Prostate gland (tissue), 2 donors: Measurements from ENCODE around the gene NOP53. TPM values are rescaled to one million over a fixed set of nuclear protein-coding genes. Genes with fewer than 3 reads are reported as not detected.
A peak's percentile ranks its signal among the peaks of the same experiment; 100 is the strongest.
"Not testable (repeated sequence)": the region's sequence is repeated elsewhere in the genome, so short reads cannot be mapped to it uniquely, and the experiment has no call there.

ENCODE experiments used
- DNase-seq: peaks from one replicate; pipeline ENCODE4 v3.0.0-alpha.2; 2019; ENCODE audit warnings: low spot score
- H3K27ac ChIP-seq, 2 donors: fragments of 200-600 bp; sonication (generic); 2 replicates each; pipeline ENCODE4 v1.5.1; 2017 to 2019
- H3K27me3 ChIP-seq: fragments of 200-600 bp; sonication (generic); replicated peaks from 2 replicates; pipeline ENCODE4 v1.5.1; 2019; ENCODE audit not compliant: insufficient read depth
- H3K36me3 ChIP-seq, 2 donors: fragments of 200-600 bp; sonication (generic); 1 replicate in 1 of 2; 2 replicates in 1 of 2; pipeline versions ENCODE4 v1.5.1 to v1.8.1; 2017 to 2019
- H3K4me1 ChIP-seq: fragments of 200-600 bp; sonication (generic); replicated peaks from 2 replicates; pipeline ENCODE4 v1.5.1; 2019
- H3K4me3 ChIP-seq, 2 donors: fragments of 200-600 bp; sonication (generic); 2 replicates each; pipeline ENCODE4 v1.5.1; 2017 to 2019
- H3K9me3 ChIP-seq: fragments of 200-600 bp; sonication (generic); 2 replicates; pipeline ENCODE4 v1.5.1; 2017
- CTCF ChIP-seq, 4 experiments: fragments of 200-600 bp in 2 of 4; fragments of 450-650 bp in 2 of 4; sonication (generic) in 2 of 4; IDR thresholded peaks; 1 replicate in 3 of 4; 2 replicates in 1 of 4; pipeline ENCODE4 v1.5.1; 2016 to 2019; ENCODE audit warnings: antibody characterized with exemption in 4 of 4, mild to moderate bottlenecking in 2 of 4, moderate library complexity in 2 of 4
- POLR2A ChIP-seq: fragments of 450-650 bp; IDR thresholded peaks from one replicate; pipeline ENCODE4 v1.6.1; 2016; ENCODE audit warnings: antibody characterized with exemption, mild to moderate bottlenecking
- POLR2AphosphoS5 ChIP-seq: sonication (generic); formaldehyde crosslinking; IDR thresholded peaks from one replicate; pipeline ENCODE4 v1.6.1; 2017; ENCODE audit warnings: antibody characterized with exemption
- WGBS: methylation state at CpG from one replicate; pipeline ENCODE4 v1.1.5; 2018; 5-methylcytosine and 5-hydroxymethylcytosine counted together
- intact Hi-C: fragments of 100-400 bp; cut with DNase I; formaldehyde crosslinking; loops from one replicate; pipeline ENCODE4 v1.14.2; 2022
- total RNA-seq, 2 donors: library from RNA; depleted of rRNA; stranded (reverse); fragments of >200 nt; gene quantifications; one replicate each; pipeline ENCODE4 v1.1.0, GENCODE V29; 2016

NOP53 gene
- total RNA-seq, 2 donors from 2014 or later: 465 to 586 TPM

DNA sequence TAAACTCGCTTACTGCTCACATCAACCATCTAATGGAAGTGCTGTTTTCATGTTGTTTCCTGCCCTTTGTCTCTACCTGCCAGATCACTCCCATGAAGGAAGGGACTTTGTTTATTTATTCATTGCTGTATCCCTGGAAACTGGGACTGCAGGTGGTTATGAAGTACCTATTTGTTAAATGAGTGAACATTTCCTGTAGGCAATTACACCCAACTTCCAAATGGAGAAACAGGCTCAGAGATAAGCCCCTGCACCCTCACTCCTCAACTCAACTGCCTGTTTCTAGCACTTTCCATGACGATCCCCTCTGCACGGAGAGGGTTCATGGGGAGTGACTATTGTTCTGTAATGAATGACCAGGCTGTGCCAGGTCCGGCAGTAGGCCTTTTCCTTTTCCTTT is 31.2 kb downstream of the NOP53 start:
- peak overlapping the region in 1 of 2 donors; percentile 99 for H3K27ac ChIP-seq
- WGBS: 43% methylated on average over 4 of the region's 4 CpGs
- intact Hi-C loops: loop anchor here (5.0 kb wide), 1 partner anchor 59 kb away; no protein-coding TSS in a partner anchor

GRCh38 chr19:47777245-47778048 is 32.1 kb downstream of the NOP53 start:
- not testable (repeated sequence) for H3K36me3 ChIP-seq, H3K9me3 ChIP-seq, DNase-seq, H3K4me1 ChIP-seq, H3K27me3 ChIP-seq
- intact Hi-C loops: loop anchor here (5.0 kb wide), 1 partner anchor 60 kb away; no protein-coding TSS in a partner anchor
- Histone ChIP-seq H3K4me3 (peak overlapping the region; percentile 89 to 94), H3K27ac (peak overlapping the region; percentile 95 to 99)
- 77% methylated on average over 23 of the region's 23 CpGs for WGBS

More for the DNA sequence above, 31.2 kb downstream of the NOP53 start:
- no peaks in the 10 kb centered on the region for H3K27me3 ChIP-seq
- no peak overlapping the region for H3K4me3 ChIP-seq
- peaks cover 6% of the 10 kb centered on the region for H3K4me1 ChIP-seq
- TF ChIP-seq CTCF (IDR thresholded peaks at IDR 0.05) (no peak), POLR2A (no peak), POLR2AphosphoS5 (peak; percentile 85)
- H3K9me3 ChIP-seq: no peaks in the 10 kb centered on the region
- H3K36me3 ChIP-seq: peaks cover 0 to 4% of the 10 kb centered on the region in 2 donors
- DNase-seq: peak; percentile 40

- H3K27me3 ChIP-seq: no peaks in the 10 kb centered on the region
- DNase-seq: peak; percentile 70
- TF ChIP-seq CTCF (IDR thresholded peaks at IDR 0.05): peak in 1 of 4 experiments; percentile 10
- TF ChIP-seq POLR2AphosphoS5: peak; percentile 93
- peak; percentile 95 for TF ChIP-seq POLR2A
- H3K4me3 ChIP-seq: peak within 1 kb of the TSS; percentile 89 to 94
- 1% methylated on average over 54 of the region's 65 CpGs for WGBS
- no peaks in the 10 kb centered on the region for H3K9me3 ChIP-seq
- H3K4me1 ChIP-seq: peaks cover 9% of the 10 kb centered on the region
- H3K36me3 ChIP-seq: peaks cover 0 to 4% of the 10 kb centered on the region in 2 donors
- peak within 1 kb of the TSS; percentile 95 to 99 for H3K27ac ChIP-seq
- intact Hi-C loops: loop anchor here (5.0 kb wide), 1 partner anchor 61 kb away; no protein-coding TSS in a partner anchor
Measured at GRCh38 chr19:47778049-47778953, 33.0 kb downstream of the NOP53 start, which contains the start of gene SELENOW. Gene SELENOW (plus strand): TSS chr19:47778703. CDS start chr19:47778786, 83 bp downstream.

GRCh38 chr19:47778954-47779351 is 33.6 kb downstream of the NOP53 start:
- Histone ChIP-seq H3K9me3 (no peaks in the 10 kb centered on the region), H3K4me3 (peak overlapping the region; percentile 89 to 94), H3K36me3 (peaks cover 0 to 4% of the 10 kb centered on the region in 2 donors), H3K27ac (peak overlapping the region; percentile 95 to 99), H3K27me3 (no peaks in the 10 kb centered on the region), H3K4me1 (peaks cover 9% of the 10 kb centered on the region)
- TF ChIP-seq CTCF (IDR thresholded peaks at IDR 0.05): no peak
- TF ChIP-seq POLR2A: no peak
- peak; percentile 6 for TF ChIP-seq POLR2AphosphoS5
- intact Hi-C loops: loop anchor here (5.0 kb wide), 1 partner anchor 62 kb away; no protein-coding TSS in a partner anchor
- peak; percentile 46 for DNase-seq
- under 1% methylated on average over 20 of the region's 20 CpGs for WGBS
